Right hindlimb (tissue), 1 donor: Measurements from ENCODE around the gene RND3.
A peak's percentile ranks its signal among the peaks of the same experiment; 100 is the strongest.

Experiments used
- DNase-seq: peaks from one replicate; pipeline ENCODE4 v3.0.0-alpha.2; 2018

The RND3 gene

DNA sequence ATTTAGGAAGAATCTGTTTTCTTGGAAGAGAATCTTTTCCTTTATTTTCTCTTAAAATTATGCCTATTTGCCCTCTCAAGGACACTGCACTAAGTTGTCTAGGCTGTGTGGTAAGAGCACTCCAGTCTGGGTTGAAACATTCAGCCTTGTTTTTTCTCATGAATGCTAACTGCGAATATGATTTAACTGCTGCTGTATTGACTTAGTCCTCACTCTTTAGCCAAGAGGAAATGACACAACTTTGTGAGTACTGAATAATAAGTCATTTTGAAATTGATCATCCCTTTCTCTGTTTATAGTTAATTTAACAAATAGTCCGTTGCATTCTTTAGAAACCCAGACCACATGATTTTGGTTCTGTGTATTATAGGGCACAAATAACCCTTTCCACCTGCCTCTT is 4.5 kb upstream of the RND3 start:
- DNase-seq: no peak

DNA sequence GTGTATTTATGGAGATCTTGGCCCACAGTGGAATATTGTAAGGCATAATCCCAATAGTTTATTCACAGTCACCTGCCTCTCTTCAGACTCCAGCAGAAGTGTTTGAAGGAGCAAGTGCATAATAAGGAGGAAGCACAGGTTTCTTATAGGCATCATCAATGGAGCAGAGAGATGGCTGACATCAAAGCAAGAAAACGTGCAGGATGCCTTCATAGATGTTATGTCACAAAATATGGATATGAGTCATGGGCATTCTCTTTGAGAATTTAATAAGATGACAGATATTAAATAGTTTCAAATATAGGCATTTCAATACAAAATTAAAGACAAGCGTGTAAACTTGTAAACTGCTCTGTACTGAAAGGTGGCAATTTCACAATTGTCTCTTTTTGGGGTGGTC is 4.0 kb upstream of the RND3 start:
- no peak for DNase-seq

DNA sequence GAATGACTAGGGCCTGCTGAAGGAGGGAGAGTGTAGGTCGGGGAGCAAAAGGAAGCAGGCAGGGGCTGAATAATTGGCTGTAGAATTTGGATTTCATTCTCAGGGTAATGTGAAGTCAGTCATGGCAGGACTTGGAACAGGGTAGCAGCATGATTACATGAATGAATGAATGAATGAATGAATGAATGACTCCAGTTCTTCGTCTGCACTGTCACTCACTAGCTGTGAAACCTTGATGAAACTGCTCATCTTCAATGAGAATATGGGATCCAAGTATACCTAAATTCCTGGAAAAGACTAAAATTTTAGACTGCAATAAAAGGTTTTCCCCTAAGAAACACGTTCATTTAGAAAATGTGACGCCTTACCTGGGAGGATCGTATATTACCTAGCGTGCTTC is 3.0 kb upstream of the RND3 start:
- DNase-seq: no peak

DNA sequence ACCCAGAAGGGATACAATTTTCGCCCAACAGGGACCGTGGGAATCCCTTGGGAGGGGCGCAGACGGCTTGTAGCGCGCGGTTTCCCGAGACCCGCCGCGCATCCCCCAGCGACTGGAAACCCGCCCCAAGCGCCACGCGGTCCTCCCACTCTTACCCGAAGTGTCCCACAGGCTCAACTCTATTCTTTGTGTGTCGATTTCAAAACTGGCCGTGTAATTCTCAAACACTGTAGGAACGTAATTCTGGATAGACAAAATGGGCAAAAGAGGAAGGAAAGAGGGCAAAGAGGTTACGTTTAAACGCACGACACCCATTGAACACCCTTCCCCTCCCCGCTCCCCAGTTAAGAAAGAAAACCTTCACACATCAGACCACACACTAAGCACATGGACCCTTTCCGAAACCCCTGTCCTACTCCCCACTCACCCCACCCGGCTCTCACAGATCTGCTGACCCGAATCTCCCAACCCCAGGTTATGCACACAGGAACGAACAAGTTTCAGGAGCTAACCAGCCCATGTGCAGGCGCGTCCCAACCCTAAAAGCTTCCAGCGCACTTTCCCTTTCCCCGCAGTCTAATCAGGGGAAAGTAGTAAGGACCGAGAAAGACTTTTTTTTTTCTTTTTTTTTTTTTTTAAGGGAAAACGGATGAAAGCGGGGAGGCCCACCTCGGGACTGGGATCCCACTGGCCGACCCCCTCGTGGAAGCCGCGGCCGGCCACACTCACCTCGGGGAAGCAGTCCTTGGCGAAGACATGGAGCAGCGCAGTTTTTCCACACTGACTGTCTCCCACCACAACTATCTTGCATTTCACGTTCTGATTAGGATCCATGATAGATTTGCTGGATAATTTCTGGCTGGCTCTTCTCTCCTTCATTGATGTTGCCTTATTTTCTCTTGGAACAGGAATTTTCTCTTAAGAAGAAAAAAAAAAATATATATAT is 655 bp downstream of the RND3 start:
- DNase-seq: peak; percentile 72

DNA sequence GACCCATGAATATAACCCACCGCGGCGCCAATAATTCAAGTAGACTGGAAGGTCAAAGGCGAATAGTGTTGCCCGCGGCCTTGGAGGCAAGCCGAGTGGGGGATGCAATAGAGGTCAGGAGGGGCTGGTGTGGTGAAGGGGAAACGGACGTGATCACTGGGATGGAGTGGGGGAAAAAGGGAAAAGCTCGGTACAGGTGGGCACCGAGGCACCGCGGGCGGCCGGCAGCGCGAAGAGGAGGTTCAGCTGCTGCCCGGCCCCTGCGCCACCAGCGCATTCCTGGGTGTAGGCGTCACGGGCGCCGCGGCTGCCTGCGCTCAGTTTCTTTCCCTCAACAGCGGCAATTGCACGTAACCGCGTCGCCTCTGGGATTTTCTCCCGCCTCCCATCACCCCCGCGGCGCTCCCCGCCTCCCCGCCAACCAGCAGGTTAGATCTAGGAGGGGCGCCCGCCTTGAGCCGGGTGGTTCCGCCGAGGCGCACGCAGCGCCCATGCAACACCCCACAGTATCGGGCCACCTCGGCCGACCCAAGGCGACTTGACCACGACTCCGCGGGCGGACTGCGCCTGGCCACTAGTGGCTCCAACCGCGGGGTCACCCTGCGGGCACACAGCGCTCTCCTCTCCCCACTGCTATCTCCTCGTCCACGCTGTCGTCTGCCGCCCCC is 1.5 kb downstream of the RND3 start:
- DNase-seq: peak; percentile 84

DNA sequence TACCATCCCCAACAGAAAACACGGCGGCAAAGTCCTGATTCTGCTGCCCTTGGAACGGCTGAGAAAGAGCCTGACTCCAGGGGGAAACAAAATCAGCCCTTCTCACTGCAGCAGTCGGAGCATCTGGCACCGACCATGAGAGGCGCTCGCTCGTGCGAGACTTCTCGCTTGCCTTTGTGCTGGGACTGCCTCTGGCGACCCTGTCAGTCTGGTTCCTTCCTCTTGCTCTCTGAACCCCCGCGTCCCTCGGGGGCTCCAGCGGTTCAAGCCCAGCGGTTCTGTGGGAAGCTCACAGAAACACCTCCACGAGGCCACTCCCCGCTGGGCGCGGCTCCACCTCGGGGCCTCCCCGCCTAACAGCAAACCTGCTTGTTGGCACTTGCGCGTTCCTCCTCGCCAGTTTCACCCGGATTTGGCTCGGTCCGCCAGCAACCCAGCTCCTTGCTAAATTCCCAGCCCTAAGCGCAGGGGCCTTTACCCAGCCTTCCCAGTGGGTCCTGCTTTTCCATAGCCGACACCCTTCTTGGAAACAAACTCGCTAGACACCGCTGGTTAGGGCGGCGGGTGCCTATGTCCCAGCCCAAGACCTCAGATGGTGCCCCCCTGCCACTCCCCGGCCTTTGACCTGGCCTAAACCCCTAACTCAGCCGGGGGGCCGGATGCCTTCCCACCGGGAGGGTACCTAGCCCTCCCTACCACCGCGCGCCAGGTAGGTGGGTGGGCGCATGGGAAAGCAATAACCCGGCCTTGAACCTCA is 2.2 kb downstream of the RND3 start:
- DNase-seq: peak; percentile 87

DNA sequence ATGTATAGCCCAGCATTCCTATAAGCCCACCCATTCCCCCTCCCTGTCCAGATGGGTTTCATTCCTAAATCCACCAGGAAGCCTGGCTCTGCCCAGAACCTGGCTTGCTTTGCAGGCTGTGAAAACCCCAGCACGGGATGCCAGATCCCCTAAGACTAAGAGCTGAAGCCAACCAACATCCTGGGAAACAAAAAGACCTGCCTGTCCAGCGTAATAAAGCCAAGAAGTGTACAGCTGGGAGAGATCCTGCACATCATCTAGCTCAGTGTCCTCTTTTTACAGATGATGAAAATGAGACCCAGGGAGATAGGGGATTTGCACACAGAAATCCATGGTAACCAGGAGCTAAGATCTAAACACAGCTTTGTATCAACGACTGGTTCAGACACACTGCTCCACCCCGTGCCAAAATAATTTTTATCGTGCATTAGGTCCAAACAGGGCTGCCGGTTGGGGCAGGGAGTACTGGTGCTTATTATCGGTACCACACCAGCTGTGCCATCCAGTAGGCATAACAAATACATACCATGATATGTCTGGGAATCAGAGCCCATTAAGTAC is 2.9 kb downstream of the RND3 start:
- DNase-seq: peak; percentile 49

DNA sequence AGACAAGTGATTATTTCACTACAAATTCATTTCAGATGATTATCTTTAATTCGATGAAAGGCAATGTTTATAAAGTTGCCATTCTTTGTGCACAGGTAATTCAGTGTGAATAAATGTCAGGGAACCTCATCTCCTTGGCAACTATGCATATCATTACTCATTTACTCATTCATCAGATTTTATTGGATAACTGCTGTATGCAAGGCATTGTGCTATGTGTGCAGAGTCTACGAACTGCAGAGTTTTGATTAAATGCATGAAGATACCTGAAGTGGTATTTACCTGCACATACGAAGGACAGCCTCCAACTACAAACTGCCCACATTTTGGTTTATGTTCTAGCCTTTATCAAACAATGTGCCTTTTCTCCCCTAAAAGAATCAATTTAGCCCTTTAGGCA is 3.5 kb downstream of the RND3 start:
- DNase-seq: no peak

DNA sequence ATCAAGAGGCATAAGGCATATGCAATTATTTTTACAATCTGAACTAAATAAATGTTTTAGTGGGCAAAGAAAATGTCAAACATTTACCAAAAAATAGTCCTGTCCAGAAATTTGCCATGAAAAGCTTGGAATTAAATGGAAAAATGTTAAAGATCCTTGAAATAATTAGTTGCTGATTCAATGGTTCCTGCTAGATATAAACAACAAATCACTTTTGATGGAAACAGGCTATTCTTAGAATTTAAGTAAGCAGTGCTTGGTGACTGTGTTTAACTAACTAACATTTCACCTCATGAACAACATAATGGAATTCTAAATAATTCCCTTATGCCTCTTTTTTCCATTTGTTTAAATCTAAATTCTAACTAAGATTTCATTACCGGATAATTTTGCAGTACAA is 3.9 kb downstream of the RND3 start:
- DNase-seq: no peak

DNA sequence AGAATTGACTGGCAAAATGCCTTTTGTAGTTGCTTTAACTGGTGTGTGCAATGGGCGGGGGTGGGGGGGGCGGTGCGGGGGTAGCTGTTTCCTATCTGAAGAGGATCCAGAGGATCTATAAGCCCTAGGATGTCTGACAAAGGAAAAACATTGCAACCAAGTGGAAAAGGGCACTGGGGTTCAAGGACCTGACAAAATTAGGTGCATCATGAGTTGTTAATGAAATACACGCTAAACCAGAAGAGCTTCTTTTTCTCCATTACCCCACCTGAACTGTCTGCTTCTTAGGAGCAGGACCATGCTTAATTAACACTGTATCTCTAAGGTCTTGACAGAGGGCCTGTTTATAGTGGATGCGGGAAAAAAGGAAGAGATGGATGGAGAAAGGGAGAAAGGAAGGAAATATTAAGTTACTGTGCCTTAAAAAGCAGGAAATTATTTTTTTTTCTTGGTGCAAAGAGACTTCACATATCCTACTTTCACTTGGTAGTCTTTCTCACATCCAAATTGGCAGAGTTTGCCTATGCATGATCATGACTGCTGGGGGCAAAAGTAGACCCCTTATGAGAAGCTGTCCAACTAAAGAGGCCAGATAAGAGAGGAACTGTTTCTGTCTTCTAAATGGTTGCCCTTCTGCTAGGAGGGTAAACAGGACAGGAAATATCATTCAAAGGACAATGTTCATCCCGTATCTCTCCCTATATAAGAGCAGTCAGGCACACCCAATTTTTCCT is 4.6 kb downstream of the RND3 start:
- no peak for DNase-seq

DNA sequence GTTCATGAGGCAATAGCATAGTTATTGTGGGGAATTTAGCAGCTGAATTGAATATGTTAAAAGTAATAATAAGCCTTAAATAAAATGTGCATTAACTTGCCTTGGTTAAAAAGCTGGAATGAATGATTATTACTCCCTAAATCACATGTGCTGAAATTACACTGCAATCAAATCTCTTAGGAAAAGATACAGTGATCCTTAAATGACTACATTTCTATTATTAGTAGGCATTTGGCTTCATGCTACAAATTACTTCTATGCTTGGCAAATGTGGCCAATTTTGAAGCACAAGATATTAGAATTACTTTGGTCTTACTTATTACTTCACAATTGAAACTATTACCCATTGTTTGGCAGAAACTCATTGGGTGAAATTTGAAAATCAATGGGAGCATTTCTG is 5.4 kb downstream of the RND3 start:
- DNase-seq: no peak

DNA sequence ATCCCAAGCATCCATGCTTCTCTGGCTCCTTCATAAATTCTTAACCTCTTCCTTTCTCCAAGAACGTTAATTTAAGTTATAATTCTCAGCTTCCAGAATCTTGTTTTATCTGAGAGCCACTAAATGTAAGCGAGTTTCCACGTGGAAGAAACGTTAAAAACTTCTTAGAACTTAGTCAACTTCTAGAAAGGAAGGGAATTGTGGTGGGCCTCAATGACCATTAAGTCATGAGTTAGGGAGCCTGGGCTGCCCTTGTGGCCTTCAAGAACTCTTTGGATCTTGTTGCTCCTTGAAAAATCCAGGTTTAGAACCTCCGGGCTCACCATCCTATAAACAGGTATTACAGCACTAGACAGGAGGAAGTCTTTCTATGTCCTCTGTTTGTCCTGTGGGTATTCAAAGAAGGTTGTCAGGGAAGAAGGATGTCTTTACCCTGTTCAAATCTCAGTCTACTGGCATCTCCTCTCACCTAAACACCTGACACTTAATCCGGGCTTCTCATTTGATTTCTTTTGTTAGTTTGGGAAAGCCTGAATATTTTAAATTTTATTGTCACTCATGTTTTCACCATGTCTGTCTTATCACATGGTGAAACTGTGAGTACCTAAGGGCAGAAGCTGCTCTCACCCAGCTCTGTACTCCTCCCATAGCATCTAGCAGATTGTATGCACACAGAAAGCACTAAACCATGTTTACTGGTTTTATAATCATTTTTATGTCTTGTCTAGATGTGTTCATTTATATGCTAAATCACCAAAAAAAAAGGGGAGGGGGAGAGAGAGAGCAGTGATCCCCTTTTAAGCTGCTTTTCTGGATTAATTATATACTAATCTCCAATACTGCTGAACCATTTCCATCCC is 6.3 kb downstream of the RND3 start:
- DNase-seq: no peak

DNA sequence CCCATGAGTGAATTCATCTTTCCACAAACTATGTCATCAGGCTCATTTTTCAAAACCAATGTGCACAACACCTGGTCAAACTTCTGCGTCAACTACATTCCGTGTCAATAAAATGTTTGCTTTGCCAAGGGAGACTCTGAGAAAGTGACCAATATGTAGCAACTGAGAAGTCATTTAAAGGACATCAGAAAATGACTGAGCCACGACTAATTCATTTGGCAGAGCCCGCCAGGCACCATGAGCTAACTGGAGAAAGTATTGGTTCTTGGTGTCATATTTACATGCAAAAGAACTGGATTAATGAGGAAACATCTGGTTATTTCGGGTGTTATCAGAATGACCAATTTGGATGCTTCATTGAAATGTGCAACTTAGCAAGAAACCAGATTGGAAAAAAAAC is 7.2 kb downstream of the RND3 start:
- DNase-seq: no peak

DNA sequence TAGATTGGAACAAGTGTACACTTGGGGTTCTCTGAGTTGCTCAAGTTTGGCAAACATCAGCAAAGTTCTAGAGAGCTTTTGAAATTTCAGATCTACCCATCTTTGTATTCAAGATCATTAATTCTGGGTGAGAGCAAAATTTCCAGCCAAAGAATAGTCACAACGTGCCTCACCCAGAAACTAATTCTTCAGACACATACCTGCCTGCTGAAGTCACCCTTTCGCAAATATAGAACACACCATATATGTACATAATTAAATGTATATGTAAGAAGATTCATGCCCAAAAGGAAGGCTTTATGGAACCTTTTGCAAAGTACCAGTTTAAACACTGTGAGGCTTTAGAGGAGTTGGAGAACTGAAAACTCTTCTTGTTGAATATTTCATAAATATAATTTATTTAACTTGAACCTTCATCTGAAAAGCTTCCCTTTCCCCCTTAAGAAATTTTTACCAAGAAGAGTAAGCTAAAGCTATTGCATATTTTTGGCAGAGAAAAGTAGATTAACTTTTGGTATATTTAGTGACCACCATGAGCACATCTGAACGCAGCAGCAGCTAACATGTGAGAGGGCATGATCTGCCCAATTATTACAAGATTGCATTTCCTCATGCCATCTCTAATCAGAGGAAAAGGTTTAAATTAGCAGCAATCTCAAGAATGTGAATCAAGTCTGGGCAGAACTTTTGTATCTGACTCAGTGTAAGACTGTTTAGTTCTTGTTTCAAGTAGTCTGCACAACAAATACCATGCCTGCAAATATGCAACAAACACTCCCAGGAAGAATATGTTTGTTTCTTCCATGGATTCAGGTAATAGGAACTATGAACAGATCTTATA is 8.2 kb downstream of the RND3 start:
- DNase-seq: no peak

DNA sequence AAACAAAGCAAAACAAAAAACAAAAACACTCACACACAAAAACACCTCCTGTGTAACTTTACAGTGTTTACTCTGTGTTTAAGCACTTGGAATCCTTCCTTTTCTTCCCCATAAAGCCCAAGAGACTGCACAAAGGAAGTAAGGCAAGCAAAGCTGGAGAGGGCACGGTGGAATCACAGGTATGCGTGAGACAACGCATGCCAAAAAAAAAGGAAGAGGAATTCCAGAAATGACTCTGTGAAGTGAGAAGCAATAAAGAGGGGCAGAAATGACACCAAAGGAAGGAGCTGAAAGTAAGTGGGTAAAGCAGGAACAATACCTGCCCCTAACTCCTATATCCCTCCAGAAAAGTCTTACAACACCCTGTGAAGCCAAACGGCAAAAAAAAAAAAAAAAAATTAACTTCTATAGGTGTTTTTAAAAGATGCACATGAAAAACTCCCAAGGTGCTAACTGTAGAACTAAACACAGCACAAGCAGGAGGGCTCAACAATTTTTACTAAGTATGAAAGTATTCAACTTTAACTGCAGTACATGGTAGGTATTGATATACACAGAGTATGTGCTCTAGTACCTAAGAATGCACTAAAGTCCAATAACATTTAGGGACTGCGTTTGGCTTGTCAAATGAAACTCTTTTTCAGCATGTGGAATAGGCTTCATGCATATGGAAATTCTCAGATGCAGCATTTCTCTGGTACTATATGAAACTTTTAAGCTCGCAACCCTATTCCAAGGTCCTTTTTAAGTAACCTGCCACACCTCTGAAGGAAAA is 9.1 kb downstream of the RND3 start:
- no peak for DNase-seq

DNA sequence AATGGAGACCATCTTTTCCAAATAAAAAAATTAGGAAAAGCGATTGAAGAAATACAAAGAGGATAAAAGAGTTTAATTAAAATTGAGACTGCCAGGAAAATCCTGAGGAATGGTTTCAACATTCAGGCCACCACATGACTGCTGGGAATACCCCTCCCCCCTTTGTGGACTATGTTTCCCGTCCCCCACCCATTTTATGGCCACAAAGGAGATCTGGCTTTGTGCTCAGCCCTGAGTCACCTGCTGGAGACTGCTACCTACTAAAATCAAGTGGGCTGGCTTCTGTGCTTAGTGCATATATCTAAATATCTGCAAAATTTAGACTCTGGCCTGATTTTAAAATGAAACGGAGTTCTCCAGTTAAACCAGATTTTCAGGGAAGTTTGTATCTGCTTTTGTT is 10.1 kb downstream of the RND3 start:
- DNase-seq: no peak

DNA sequence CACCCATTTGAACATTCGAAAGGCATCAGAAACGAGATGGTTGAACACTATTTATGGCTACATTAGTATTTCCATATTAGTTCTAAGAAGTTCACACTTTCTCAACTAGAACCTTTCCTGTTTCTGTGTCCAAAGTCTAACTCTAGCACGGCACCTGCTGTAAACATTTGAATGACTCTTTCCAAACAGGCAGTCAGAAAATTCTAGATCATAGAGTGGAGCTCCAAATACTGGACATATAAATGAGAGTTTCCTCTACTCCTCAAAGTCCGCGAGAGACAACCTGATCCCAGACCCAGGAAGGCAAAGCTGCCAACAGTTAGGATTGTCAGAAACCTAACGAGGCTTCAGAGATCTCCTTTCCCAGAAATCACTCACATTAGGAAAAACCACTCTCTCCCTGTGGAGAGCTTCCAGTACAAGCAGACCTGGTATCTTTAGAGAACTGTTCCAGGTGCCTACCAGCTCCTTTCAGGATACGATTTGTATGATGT is 10.6 kb downstream of the RND3 start:
- no peak for DNase-seq

DNA sequence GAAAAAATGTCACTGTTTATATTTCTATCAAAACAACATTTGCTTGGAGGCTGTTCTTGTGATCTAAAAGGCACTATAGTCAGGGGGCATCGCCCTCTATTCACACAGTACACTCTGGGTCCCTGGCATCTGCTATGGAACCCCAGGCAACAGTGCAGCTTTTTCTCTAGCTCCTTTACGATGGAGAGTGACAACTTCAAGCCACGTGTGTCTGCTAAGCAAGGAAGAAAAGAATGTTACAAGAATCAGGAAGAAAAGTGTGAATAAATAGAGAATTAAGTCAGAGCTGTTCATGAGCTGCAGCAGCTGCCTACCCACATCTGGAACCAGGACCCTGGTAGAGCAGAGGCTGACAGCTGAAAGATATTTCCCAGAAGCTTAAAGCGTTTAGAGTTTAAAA is 11.2 kb downstream of the RND3 start:
- no peak for DNase-seq

DNA sequence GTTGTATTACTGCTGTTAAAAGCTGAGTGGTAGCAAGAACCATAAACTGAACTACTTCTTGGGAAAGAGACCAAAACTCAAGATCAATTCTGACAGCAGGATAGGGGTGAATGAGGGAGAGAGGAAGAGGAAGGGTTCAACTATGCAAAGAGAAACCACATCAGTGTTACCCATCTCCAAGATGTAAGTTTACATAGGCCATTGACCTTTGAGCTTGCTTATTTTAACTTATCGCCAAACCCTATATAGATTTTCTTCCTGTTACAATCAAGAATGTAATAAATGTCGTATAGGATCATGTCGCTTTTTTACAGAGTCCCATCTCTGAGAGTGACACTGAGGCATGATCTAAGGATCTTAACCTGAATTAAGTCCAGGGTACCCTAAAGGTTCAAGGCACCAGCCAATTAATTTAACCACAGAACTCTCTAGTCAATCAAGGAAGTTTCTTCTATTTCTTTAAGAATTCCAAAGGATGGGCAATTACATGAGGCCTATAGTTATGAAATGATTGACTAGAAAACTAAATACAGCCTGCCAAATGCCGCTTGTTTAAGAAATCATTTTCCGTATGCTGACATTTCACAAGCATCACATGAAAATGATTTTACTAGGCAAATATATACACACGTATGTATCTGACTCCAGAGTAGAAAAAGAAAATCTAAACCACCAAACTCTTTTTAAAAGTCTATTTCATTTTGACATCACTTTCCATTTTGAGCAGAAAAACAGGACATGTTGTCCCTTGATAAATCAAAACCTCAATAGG is 11.8 kb downstream of the RND3 start:
- DNase-seq: no peak
